ENCODE data around the gene PIGB. TPM values are rescaled to one million over a fixed set of nuclear protein-coding genes. Genes with fewer than 3 reads are reported as not detected.

The PIGB gene
- total and polyA plus RNA-seq, 2 of the 13 experiments (the other 11 are each of a cell fraction or from before 2014, with no cell fraction given), result 14.5 to 19.1 TPM

GRCh38 chr15:55318588-55319494 lies at the start of gene PIGB, which contains the start of gene PIGBOS1 (continued):
- TF ChIP-seq ZBTB37 (CRISPR knock-in tag; IDR thresholded peaks at IDR 0.05) (no peak), ZNF496 (CRISPR knock-in tag; IDR thresholded peaks at IDR 0.05; ENCODE audit: insufficient replicate concordance) (no peak), BRD4 (CRISPR knock-in tag; IDR thresholded peaks at IDR 0.05) (peak; percentile 57; the same call in 1 of the 2 replicates), BATF2 (CRISPR knock-in tag; IDR thresholded peaks at IDR 0.05) (peak; percentile 75; the same call in 1 of the 2 replicates), ZNF564 (CRISPR knock-in tag; IDR thresholded peaks at IDR 0.05) (0 out of 2 replicates have a peak, but pooled peaks have one; percentile 63), ZNF691 (CRISPR knock-in tag; IDR thresholded peaks at IDR 0.05; ENCODE audit: borderline replicate concordance, low read depth) (peak; percentile 85; the same call in 1 of the 2 replicates), NFKB2 (CRISPR knock-in tag; IDR thresholded peaks at IDR 0.05; ENCODE audit: borderline replicate concordance) (peak; percentile 36; the same call in 1 of the 2 replicates), ADNP (CRISPR knock-in tag; IDR thresholded peaks at IDR 0.05) (no peak), ZNF556 (CRISPR knock-in tag; IDR thresholded peaks at IDR 0.05; ENCODE audit: borderline replicate concordance) (peak; percentile 93), SIX4 (CRISPR knock-in tag; IDR thresholded peaks at IDR 0.05) (no peak), KLF11 (CRISPR knock-in tag; IDR thresholded peaks at IDR 0.05) (no peak), LBX2 (CRISPR knock-in tag; IDR thresholded peaks at IDR 0.05; ENCODE audit: borderline replicate concordance) (peak; percentile 81; the same call in 1 of the 2 replicates), ZNF142 (CRISPR knock-in tag; IDR thresholded peaks at IDR 0.05) (no peak), ZSCAN5A (CRISPR knock-in tag; IDR thresholded peaks at IDR 0.05; ENCODE audit: borderline replicate concordance) (no peak), ONECUT2 (CRISPR knock-in tag; IDR thresholded peaks at IDR 0.05) (no peak)

Measured in HepG2 (cell line).